SK-N-SH (cell line): ENCODE data around the gene CAPNS1. TPM values are rescaled to one million over a fixed set of nuclear protein-coding genes. Genes with fewer than 3 reads are reported as not detected.

Experiments used
- CTCF ChIA-PET: fragments of 300-600, 350-600 bp; formaldehyde crosslinking; extraction: SDS; loops from one replicate; lab custom pipeline; 2021; lab: Yijun Ruan, JAX
- POLR2A ChIA-PET: fragments of 350-600 bp; sonication (Branson Sonifier 250); formaldehyde crosslinking; extraction: SDS; loops from one replicate; lab custom pipeline; 2020; ENCODE audit warnings: antibody characterized with exemption, inconsistent platforms; lab: Yijun Ruan, JAX
- DNase-seq: peaks from one replicate; pipeline ENCODE4 v3.0.0; 2012
- H2AFZ ChIP-seq: fragments of 200-600 bp; sonication (generic); 2 replicates; pipeline ENCODE4 v1.8.1; 2016; ENCODE audit warnings: antibody characterized with exemption, mild to moderate bottlenecking, low read depth
- H3F3A ChIP-seq: fragments of 200-600 bp; sonication (generic); replicated peaks from 2 replicates; pipeline ENCODE3; 2016; ENCODE audit warnings: antibody characterized with exemption, mild to moderate bottlenecking; ENCODE audit not compliant: insufficient read depth
- H3K27ac ChIP-seq, 2 experiments: fragments of 200-500 bp in 1 of 2; fragments of 200-600 bp in 1 of 2; sonication (Bioruptor generic) in 1 of 2; sonication (generic), shearing (Covaris generic) in 1 of 2; 2 replicates each; pipeline versions ENCODE4 v1.5.1 to v1.6.1; 2014 to 2016; ENCODE audit warnings: low read depth in 2 of 2, inconsistent platforms in 1 of 2, low read length in 1 of 2, mild to moderate bottlenecking in 1 of 2, mixed read lengths in 1 of 2
- H3K27me3 ChIP-seq: fragments of 200-600 bp; sonication (generic), shearing (Covaris generic); 2 replicates; pipeline ENCODE4 v1.6.1; 2016; ENCODE audit warnings: mixed run types; ENCODE audit not compliant: insufficient read depth
- H3K36me3 ChIP-seq, 2 experiments: fragments of 200-500 bp in 1 of 2; fragments of 200-600 bp in 1 of 2; sonication (Bioruptor generic) in 1 of 2; sonication (generic) in 1 of 2; replicated peaks in 1 of 2; 2 replicates each; pipeline versions ENCODE3 to v1.5.1; 2014 to 2016; ENCODE audit warnings: low read length in 1 of 2, mild to moderate bottlenecking in 1 of 2; ENCODE audit not compliant: insufficient read depth in 2 of 2, control insufficient read depth in 1 of 2
- H3K4me1 ChIP-seq, 2 experiments: fragments of 200-500 bp in 1 of 2; fragments of 200-600 bp in 1 of 2; sonication (Bioruptor generic) in 1 of 2; sonication (generic), shearing (Covaris generic) in 1 of 2; 2 replicates each; pipeline versions ENCODE4 v1.5.1 to v1.6.1; 2014 to 2016; ENCODE audit warnings: low read depth in 1 of 2, low read length in 1 of 2, mixed run types in 1 of 2; ENCODE audit not compliant: insufficient read depth in 2 of 2, control insufficient read depth in 1 of 2
- H3K4me2 ChIP-seq: fragments of 200-600 bp; sonication (generic), shearing (Covaris generic); 2 replicates; pipeline ENCODE4 v1.6.1; 2017; ENCODE audit warnings: mixed run types
- H3K4me3 ChIP-seq, 2 experiments: fragments of 200-500 bp in 1 of 2; fragments of 200-600 bp in 1 of 2; sonication (Bioruptor generic) in 1 of 2; sonication (generic), shearing (Covaris generic) in 1 of 2; 2 replicates each; pipeline versions ENCODE4 v1.5.1 to v1.8.1; 2014 to 2016; ENCODE audit warnings: low read depth in 2 of 2, inconsistent platforms in 1 of 2, low read length in 1 of 2, mild to moderate bottlenecking in 1 of 2, mixed read lengths in 1 of 2, moderate library complexity in 1 of 2
- H3K79me2 ChIP-seq: fragments of 200-600 bp; sonication (generic); 2 replicates; pipeline ENCODE4 v1.8.1; 2017; ENCODE audit warnings: mild to moderate bottlenecking; ENCODE audit not compliant: insufficient read depth
- H3K9ac ChIP-seq: fragments of 200-600 bp; sonication (generic); 2 replicates; pipeline ENCODE4 v1.6.1; 2017; ENCODE audit warnings: mixed run types
- H3K9me2 ChIP-seq: fragments of 200-600 bp; sonication (generic); 2 replicates; pipeline ENCODE4 v1.6.1; 2017; ENCODE audit warnings: mixed run types
- H3K9me3 ChIP-seq: fragments of 200-600 bp; sonication (generic); 2 replicates; pipeline ENCODE4 v1.6.1; 2017; ENCODE audit warnings: mixed run types, mild to moderate bottlenecking, moderate library complexity
- H4K20me1 ChIP-seq: fragments of 200-600 bp; sonication (generic); 2 replicates; pipeline ENCODE4 v1.6.1; 2017; ENCODE audit warnings: mild to moderate bottlenecking, mixed run types; ENCODE audit not compliant: insufficient read depth
- ELF1 ChIP-seq: IDR thresholded peaks from 2 replicates; pipeline ENCODE4 v1.4.0; 2012
- EP300 ChIP-seq, 2 experiments: IDR thresholded peaks; 2 replicates each; pipeline versions ENCODE4 v1.4.0 to v1.6.1; 2012; ENCODE audit warnings: borderline replicate concordance in 1 of 2, low read depth in 1 of 2, low read length in 1 of 2
- EZH2phosphoT487 ChIP-seq: fragments of 200-600 bp; sonication (generic); IDR thresholded peaks from 2 replicates; pipeline ENCODE4 v1.6.1; 2017; ENCODE audit warnings: low read depth, mixed run types, mild to moderate bottlenecking, antibody characterized with exemption, moderate library complexity, borderline replicate concordance
- GATA2 ChIP-seq: sonication (generic); formaldehyde crosslinking; IDR thresholded peaks from 2 replicates; pipeline ENCODE4 v1.5.0; 2020; ENCODE audit warnings: mild to moderate bottlenecking, missing genetic modification reagents
- MXI1 ChIP-seq: IDR thresholded peaks from 2 replicates; pipeline ENCODE4 v1.6.1; 2012; ENCODE audit warnings: mild to moderate bottlenecking, low read depth, low read length, improper control_type of control experiment
- RCOR1 ChIP-seq: fragments of 150-350 bp; IDR thresholded peaks from 2 replicates; pipeline ENCODE4 v1.6.1; 2017; ENCODE audit warnings: antibody characterized with exemption, low read length
- SIN3A ChIP-seq: IDR thresholded peaks from 2 replicates; pipeline ENCODE4 v1.6.1; 2012; ENCODE audit warnings: low read depth, mild to moderate bottlenecking, low read length, moderate library complexity, borderline replicate concordance
- TCF12 ChIP-seq: IDR thresholded peaks from 2 replicates; pipeline ENCODE4 v1.4.0; 2012
- YY1 ChIP-seq: IDR thresholded peaks from 2 replicates; pipeline ENCODE4 v1.4.0; 2012; ENCODE audit warnings: low read depth, mild to moderate bottlenecking
- ZBTB33 ChIP-seq: IDR thresholded peaks from 2 replicates; pipeline ENCODE4 v1.4.0; 2012; ENCODE audit warnings: low read depth, borderline replicate concordance
- WGBS: methylation state at CpG from one replicate; pipeline ENCODE4 v1.1.6; 2017; ENCODE audit warnings: low lambda C conversion rate; 5-methylcytosine and 5-hydroxymethylcytosine counted together
- polyA plus RNA-seq, 3 experiments: library from polyadenylated mRNA; depleted of rRNA; stranded (reverse); fragments of >200 nt; gene quantifications; 2 replicates each; pipeline ENCODE4 v1.2.3, GENCODE V29; 2012
- TF ChIP-seq, protein P1 (sequence below): fragments of 150-350 bp; IDR thresholded peaks from 2 replicates; pipeline ENCODE4 v1.6.1; 2016; ENCODE audit warnings: mild to moderate bottlenecking, low read depth, low read length
- TF ChIP-seq, protein P2 (sequence below): IDR thresholded peaks from 2 replicates; pipeline ENCODE4 v1.4.0; 2012; ENCODE audit warnings: low read depth
- TF ChIP-seq, protein P3 (sequence below): fragments of 150-350 bp; IDR thresholded peaks from 2 replicates; pipeline ENCODE4 v1.6.1; 2017; ENCODE audit warnings: antibody characterized with exemption, low read length, low read depth, borderline replicate concordance

Gene CAPNS1
- polyA plus RNA-seq, 1 of the 3 experiments (the other 2 are of a cell fraction): 999 TPM

GRCh38 chr19:36182612-36183244 lies 42.9 kb downstream of the CAPNS1 start:
- ChIA-PET POLR2A (no interaction called here), CTCF (interaction anchor here (0.7 to 1.6 kb wide), 2 partner anchors 8 to 56 kb away, joined by 3 read pairs; no protein-coding TSS in a partner anchor)
- Histone ChIP-seq H3K9me3 (no peaks in the 10 kb centered on the region), H3K36me3 (peaks cover 0 to 9% of the 10 kb centered on the region in 2 experiments), H3K4me3 (no peak overlapping the region), H3K27me3 (no peaks in the 10 kb centered on the region), H4K20me1 (no peaks in the 10 kb centered on the region), H3K4me2 (no peak overlapping the region), H3K9ac (no peak overlapping the region), H3K27ac (no peak overlapping the region), H3K9me2 (no peaks in the 10 kb centered on the region), H3K4me1 (no peaks in the 10 kb centered on the region), H3F3A (no peaks in the 10 kb centered on the region), H3K79me2 (no peaks in the 10 kb centered on the region), H2AFZ (no peak overlapping the region)
- WGBS: 85% methylated on average over 17 of the region's 17 CpGs
- no peak for DNase-seq
- TF ChIP-seq, protein P1, sequence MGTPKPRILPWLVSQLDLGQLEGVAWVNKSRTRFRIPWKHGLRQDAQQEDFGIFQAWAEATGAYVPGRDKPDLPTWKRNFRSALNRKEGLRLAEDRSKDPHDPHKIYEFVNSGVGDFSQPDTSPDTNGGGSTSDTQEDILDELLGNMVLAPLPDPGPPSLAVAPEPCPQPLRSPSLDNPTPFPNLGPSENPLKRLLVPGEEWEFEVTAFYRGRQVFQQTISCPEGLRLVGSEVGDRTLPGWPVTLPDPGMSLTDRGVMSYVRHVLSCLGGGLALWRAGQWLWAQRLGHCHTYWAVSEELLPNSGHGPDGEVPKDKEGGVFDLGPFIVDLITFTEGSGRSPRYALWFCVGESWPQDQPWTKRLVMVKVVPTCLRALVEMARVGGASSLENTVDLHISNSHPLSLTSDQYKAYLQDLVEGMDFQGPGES: no peak
- TF ChIP-seq YY1 (no peak), EP300 (IDR thresholded peaks at IDR 0.05; ENCODE audit: borderline replicate concordance in 1 of 2, low read depth in 1 of 2, low read length in 1 of 2) (no peak), SIN3A (no peak), TCF12 (no peak), EZH2phosphoT487 (no peak), MXI1 (no peak), GATA2 (CRISPR knock-in tag) (no peak), ELF1 (no peak), RCOR1 (no peak), ZBTB33 (no peak)
- TF ChIP-seq, protein P2, sequence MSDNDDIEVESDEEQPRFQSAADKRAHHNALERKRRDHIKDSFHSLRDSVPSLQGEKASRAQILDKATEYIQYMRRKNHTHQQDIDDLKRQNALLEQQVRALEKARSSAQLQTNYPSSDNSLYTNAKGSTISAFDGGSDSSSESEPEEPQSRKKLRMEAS: no peak
- TF ChIP-seq, protein P3, sequence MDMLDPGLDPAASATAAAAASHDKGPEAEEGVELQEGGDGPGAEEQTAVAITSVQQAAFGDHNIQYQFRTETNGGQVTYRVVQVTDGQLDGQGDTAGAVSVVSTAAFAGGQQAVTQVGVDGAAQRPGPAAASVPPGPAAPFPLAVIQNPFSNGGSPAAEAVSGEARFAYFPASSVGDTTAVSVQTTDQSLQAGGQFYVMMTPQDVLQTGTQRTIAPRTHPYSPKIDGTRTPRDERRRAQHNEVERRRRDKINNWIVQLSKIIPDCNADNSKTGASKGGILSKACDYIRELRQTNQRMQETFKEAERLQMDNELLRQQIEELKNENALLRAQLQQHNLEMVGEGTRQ: no peak
- TF ChIP-seq, all 33 proteins: peak for 0
